ENCODE data around the gene KLHL11. TPM values are rescaled to one million over a fixed set of nuclear protein-coding genes. Genes with fewer than 3 reads are reported as not detected.
A peak's percentile ranks its signal among the peaks of the same experiment; 100 is the strongest.
"Not testable (repeated sequence)": the region's sequence is repeated elsewhere in the genome, so short reads cannot be mapped to it uniquely, and the experiment has no call there.

Gene KLHL11
- total and polyA plus RNA-seq, 8 donors = 8.7 to 13.3 (median 9.9) TPM

GRCh38 chr17:41849251-41849990 is 15.8 kb downstream of the KLHL11 start:
- no peaks in the 10 kb centered on the region for H3K9me3 ChIP-seq
- no peak for ATAC-seq
- intact Hi-C loops (cut with DNase I) = no loop called here
- DNase-seq = no peak
- H3K4me3 ChIP-seq = no peak overlapping the region
- H3K27me3 ChIP-seq = no peaks in the 10 kb centered on the region
- H3K4me1 ChIP-seq = no peaks in the 10 kb centered on the region
- H3K27ac ChIP-seq = no peak overlapping the region
- TF ChIP-seq CTCF (IDR thresholded peaks at IDR 0.05) = no peak
- peaks cover 0 to 22% of the 10 kb centered on the region in 2 donors for H3K36me3 ChIP-seq

GRCh38 chr17:41848788-41849187 is 16.4 kb downstream of the KLHL11 start:
- no peak for TF ChIP-seq CTCF (IDR thresholded peaks at IDR 0.05)
- ATAC-seq (no peak), DNase-seq (no peak)
- Histone ChIP-seq H3K4me1 (no peaks in the 10 kb centered on the region), H3K27me3 (no peaks in the 10 kb centered on the region), H3K9me3 (no peaks in the 10 kb centered on the region), H3K4me3 (no peak overlapping the region), H3K36me3 (peaks cover 0 to 15% of the 10 kb centered on the region in 2 donors), H3K27ac (no peak overlapping the region)
- intact Hi-C loops (cut with DNase I) = no loop called here

- DNase-seq = no peak
- peaks cover 0 to 7% of the 10 kb centered on the region in 2 donors for H3K36me3 ChIP-seq
- no peaks in the 10 kb centered on the region for H3K4me1 ChIP-seq
- ATAC-seq = no peak
- intact Hi-C loops (cut with DNase I) = no loop called here
- H3K27me3 ChIP-seq = no peaks in the 10 kb centered on the region
- no peak for TF ChIP-seq CTCF (IDR thresholded peaks at IDR 0.05)
- no peaks in the 10 kb centered on the region for H3K9me3 ChIP-seq
- no peak overlapping the region for H3K4me3 ChIP-seq
- H3K27ac ChIP-seq = no peak overlapping the region
These were observed 20.3 kb downstream of the KLHL11 start for GRCh38 chr17:41844971-41845370.

GRCh38 chr17:41840781-41841180 is 24.4 kb downstream of the KLHL11 start:
- H3K4me1 ChIP-seq; H3K9me3 ChIP-seq; H3K4me3 ChIP-seq; H3K27ac ChIP-seq; intact Hi-C loops (cut with DNase I); DNase-seq; H3K27me3 ChIP-seq; ATAC-seq; H3K36me3 ChIP-seq: not testable (repeated sequence)

- intact Hi-C loops (cut with DNase I); DNase-seq; ATAC-seq: not testable (repeated sequence)
These were observed 25.8 kb downstream of the KLHL11 start for GRCh38 chr17:41839448-41839847.

GRCh38 chr17:41837761-41838538 is 27.3 kb downstream of the KLHL11 start, which contains the start of gene KLHL10:
Gene KLHL10 (plus strand): TSS chr17:41837825. CDS start chr17:41837933, 108 bp downstream.
- Histone ChIP-seq H3K4me1 (peaks cover 4 to 15% of the 10 kb centered on the region in 2 donors), H3K36me3 (no peaks in the 10 kb centered on the region), H3K4me3 (peak within 1 kb of the TSS; percentile 71 to 90), H3K9me3 (no peaks in the 10 kb centered on the region), H3K27me3 (peaks cover 0 to 14% of the 10 kb centered on the region in 2 donors), H3K27ac (no peak within 1 kb of the TSS)
- no peak for ATAC-seq
- no peak for DNase-seq
- no peak for TF ChIP-seq CTCF (IDR thresholded peaks at IDR 0.05)
- intact Hi-C loops (cut with DNase I) = no loop called here

More at GRCh38 chr17:41839448-41839847, 25.8 kb downstream of the KLHL11 start:
- not testable (repeated sequence) for H3K9me3 ChIP-seq, H3K27ac ChIP-seq, H3K36me3 ChIP-seq, H3K4me3 ChIP-seq
- Histone ChIP-seq H3K27me3 (peaks cover 0 to 14% of the 10 kb centered on the region in 2 donors), H3K4me1 (peaks cover 4 to 15% of the 10 kb centered on the region in 2 donors)
